H1 (cell line): ENCODE data around the gene RRP9. TPM values are rescaled to one million over a fixed set of nuclear protein-coding genes. Genes with fewer than 3 reads are reported as not detected.

Experiments used
- BRCA1 ChIP-seq: IDR thresholded peaks from 2 replicates; pipeline ENCODE4 v1.6.1; 2012; ENCODE audit warnings: low read depth, low read length, improper control_type of control experiment
- CEBPB ChIP-seq: IDR thresholded peaks from 2 replicates; pipeline ENCODE4 v1.6.1; 2012; ENCODE audit warnings: low read depth, low read length
- CHD1 ChIP-seq: IDR thresholded peaks from 2 replicates; pipeline ENCODE4 v1.6.1; 2012; ENCODE audit warnings: low read depth, low read length, improper control_type of control experiment
- CHD2 ChIP-seq: IDR thresholded peaks from 2 replicates; pipeline ENCODE4 v1.6.1; 2012; ENCODE audit warnings: low read length, improper control_type of control experiment
- CREB1 ChIP-seq: IDR thresholded peaks from 2 replicates; pipeline ENCODE4 v1.6.1; 2012; ENCODE audit warnings: inconsistent platforms
- CTBP2 ChIP-seq: IDR thresholded peaks from 2 replicates; pipeline ENCODE4 v1.7.0; 2011; ENCODE audit warnings: borderline replicate concordance, mild to moderate bottlenecking, moderate library complexity, mixed read lengths, low read length; ENCODE audit not compliant: insufficient read depth, insufficient read length
- FOSL1 ChIP-seq: IDR thresholded peaks from 2 replicates; pipeline ENCODE4 v1.6.1; 2011; ENCODE audit warnings: mild to moderate bottlenecking, low read depth, low read length, moderate library complexity; ENCODE audit not compliant: insufficient read depth
- MAFK ChIP-seq: IDR thresholded peaks from 2 replicates; pipeline ENCODE4 v1.6.1; 2012; ENCODE audit warnings: low read depth, mild to moderate bottlenecking, improper control_type of control experiment, low read length
- NANOG ChIP-seq: IDR thresholded peaks from 2 replicates; pipeline ENCODE4 v1.6.1; 2011; ENCODE audit warnings: low read length, low read depth, mild to moderate bottlenecking, inconsistent platforms; ENCODE audit not compliant: insufficient read depth, poor library complexity, severe bottlenecking
- NRF1 ChIP-seq: IDR thresholded peaks from 2 replicates; pipeline ENCODE4 v1.6.1; 2011; ENCODE audit warnings: mild to moderate bottlenecking, low read depth, low read length, improper control_type of control experiment
- POLR2A ChIP-seq, 2 experiments: IDR thresholded peaks; 1 replicate in 1 of 2; 2 replicates in 1 of 2; pipeline ENCODE4 v1.6.1; 2011; ENCODE audit warnings: low read depth in 2 of 2, low read length in 2 of 2, mild to moderate bottlenecking in 2 of 2; ENCODE audit errors: control extremely low read depth in 1 of 2
- POLR2AphosphoS5 ChIP-seq: IDR thresholded peaks from 2 replicates; pipeline ENCODE4 v1.6.1; 2011; ENCODE audit warnings: low read depth, low read length
- POU5F1 ChIP-seq: IDR thresholded peaks from 2 replicates; pipeline ENCODE4 v1.6.1; 2011; ENCODE audit warnings: low read depth, mild to moderate bottlenecking, low read length, moderate library complexity
- RFX5 ChIP-seq: IDR thresholded peaks from 2 replicates; pipeline ENCODE4 v1.6.1; 2011; ENCODE audit warnings: low read depth, low read length, improper control_type of control experiment, borderline replicate concordance
- SIRT6 ChIP-seq: IDR thresholded peaks from one replicate; pipeline ENCODE4 v1.7.1; 2012; ENCODE audit warnings: low read length, inconsistent platforms
- SP4 ChIP-seq: IDR thresholded peaks from 2 replicates; pipeline ENCODE4 v1.6.1; 2012; ENCODE audit warnings: low read length, inconsistent platforms
- TBP ChIP-seq: IDR thresholded peaks from 2 replicates; pipeline ENCODE4 v1.6.1; 2011; ENCODE audit warnings: low read depth, low read length, improper control_type of control experiment
- TEAD4 ChIP-seq: IDR thresholded peaks from 2 replicates; pipeline ENCODE4 v1.6.1; 2012; ENCODE audit warnings: low read depth, low read length, inconsistent platforms, mixed read lengths
- YY1 ChIP-seq: IDR thresholded peaks from 2 replicates; pipeline ENCODE4 v1.6.1; 2011; ENCODE audit warnings: low read depth, mild to moderate bottlenecking, low read length
- polyA plus RNA-seq, 7 experiments: library from polyadenylated mRNA; depleted of rRNA in 3 of 7; stranded (reverse) in 5 of 7; unstranded in 2 of 7; fragments of >200 nt in 5 of 7; fragments of 200-250 nt in 2 of 7; gene quantifications; 1 replicate in 5 of 7; 2 replicates in 1 of 7; 4 replicates in 1 of 7; pipeline versions ENCODE4 v1.2.1 to v1.2.3, GENCODE V29; 2011 to 2013; ENCODE audit warnings: missing spikeins in 2 of 7, mixed read lengths in 2 of 7
- total RNA-seq: library from RNA; stranded (reverse); fragmentation: NEBNext Ultra II Directional; extraction: Animal tissue kit (Norgen Biotek cat#: 25700); gene quantifications from 2 replicates; pipeline ENCODE4 v1.2.1, GENCODE V29; 2021
- TF ChIP-seq, protein P1 (sequence below): IDR thresholded peaks from 2 replicates; pipeline ENCODE4 v1.6.1; 2011; ENCODE audit warnings: low read length, improper control_type of control experiment
- TF ChIP-seq, protein P2 (sequence below), 3 experiments: IDR thresholded peaks; 1 replicate in 2 of 3; 2 replicates in 1 of 3; pipeline versions ENCODE4 v1.5.1 to v1.6.1; 2011; ENCODE audit warnings: low read length in 3 of 3, mild to moderate bottlenecking in 3 of 3, inconsistent platforms in 2 of 3, low read depth in 1 of 3, moderate library complexity in 1 of 3; ENCODE audit not compliant: insufficient read depth in 1 of 3; ENCODE audit errors: control extremely low read depth in 1 of 3
- TF ChIP-seq, protein P3 (sequence below): IDR thresholded peaks from 2 replicates; pipeline ENCODE4 v1.6.1; 2011; ENCODE audit warnings: low read depth, mild to moderate bottlenecking, low read length; ENCODE audit not compliant: insufficient read depth

RRP9 gene
- total and polyA plus RNA-seq, 2 of the 8 experiments (the other 6 are each of a cell fraction or from before 2014, with no cell fraction given): 55.6 to 68.9 TPM

DNA sequence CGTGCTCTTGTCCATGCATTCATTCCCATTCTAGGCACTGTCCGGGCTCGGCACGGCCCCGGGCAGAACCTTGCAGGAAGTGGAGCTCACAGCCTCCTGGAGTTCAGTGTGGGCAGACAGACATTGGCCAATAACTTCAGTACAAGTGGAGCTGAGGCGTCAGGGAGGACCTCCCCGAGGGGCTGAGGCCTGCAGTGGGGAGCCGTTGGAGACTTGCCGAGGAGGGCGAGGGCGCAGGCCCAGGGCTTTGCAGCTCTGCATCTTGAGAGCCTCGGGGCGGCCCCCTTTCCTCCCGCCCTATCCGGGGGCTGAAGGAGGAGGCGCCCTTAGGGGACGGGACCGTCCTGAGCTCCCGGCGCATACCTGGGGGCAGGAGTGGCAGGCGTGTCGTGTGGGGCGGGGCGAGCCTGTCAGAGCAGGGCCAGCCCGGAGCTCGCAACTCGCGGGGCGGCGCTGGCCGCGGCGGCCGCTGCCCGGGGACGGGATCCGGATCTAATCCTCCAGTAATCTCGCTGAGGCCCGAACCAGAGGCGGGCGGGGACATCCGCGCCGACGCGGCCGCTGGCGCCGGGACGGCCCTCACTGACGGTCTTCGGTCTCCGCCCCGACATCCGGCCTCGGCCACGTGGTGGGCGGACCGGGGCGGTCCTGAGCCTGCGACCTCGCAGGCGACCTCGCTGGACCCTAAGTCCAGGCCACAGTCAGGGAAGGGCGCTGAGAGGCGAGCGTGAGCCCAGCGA is 41.3 kb upstream of the RRP9 start, which contains the start of gene ACY1 (continued):
- TF ChIP-seq, protein P1, sequence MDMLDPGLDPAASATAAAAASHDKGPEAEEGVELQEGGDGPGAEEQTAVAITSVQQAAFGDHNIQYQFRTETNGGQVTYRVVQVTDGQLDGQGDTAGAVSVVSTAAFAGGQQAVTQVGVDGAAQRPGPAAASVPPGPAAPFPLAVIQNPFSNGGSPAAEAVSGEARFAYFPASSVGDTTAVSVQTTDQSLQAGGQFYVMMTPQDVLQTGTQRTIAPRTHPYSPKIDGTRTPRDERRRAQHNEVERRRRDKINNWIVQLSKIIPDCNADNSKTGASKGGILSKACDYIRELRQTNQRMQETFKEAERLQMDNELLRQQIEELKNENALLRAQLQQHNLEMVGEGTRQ: peak; percentile 75
- TF ChIP-seq CHD1 (no peak), POU5F1 (no peak), SP4 (0 out of 2 replicates have a peak, but pooled peaks have one; percentile 20), CEBPB (no peak), TEAD4 (peak; percentile 66; the same call in 1 of the 2 replicates), TBP (peak; percentile 39), NRF1 (no peak), SIRT6 (no peak), CHD2 (no peak), FOSL1 (no peak), YY1 (no peak), CREB1 (peak; percentile 85), RFX5 (no peak), POLR2A (IDR thresholded peaks at IDR 0.05; ENCODE audit: control extremely low read depth in 1 of 2, low read depth in 2 of 2, low read length in 2 of 2) (peak in 1 of 2 experiments; percentile 86; a peak in 2 of 3 replicates), CTBP2 (peak; percentile 10), POLR2AphosphoS5 (peak; percentile 49), NANOG (no peak), BRCA1 (no peak), MAFK (no peak)
- TF ChIP-seq, protein P2, sequence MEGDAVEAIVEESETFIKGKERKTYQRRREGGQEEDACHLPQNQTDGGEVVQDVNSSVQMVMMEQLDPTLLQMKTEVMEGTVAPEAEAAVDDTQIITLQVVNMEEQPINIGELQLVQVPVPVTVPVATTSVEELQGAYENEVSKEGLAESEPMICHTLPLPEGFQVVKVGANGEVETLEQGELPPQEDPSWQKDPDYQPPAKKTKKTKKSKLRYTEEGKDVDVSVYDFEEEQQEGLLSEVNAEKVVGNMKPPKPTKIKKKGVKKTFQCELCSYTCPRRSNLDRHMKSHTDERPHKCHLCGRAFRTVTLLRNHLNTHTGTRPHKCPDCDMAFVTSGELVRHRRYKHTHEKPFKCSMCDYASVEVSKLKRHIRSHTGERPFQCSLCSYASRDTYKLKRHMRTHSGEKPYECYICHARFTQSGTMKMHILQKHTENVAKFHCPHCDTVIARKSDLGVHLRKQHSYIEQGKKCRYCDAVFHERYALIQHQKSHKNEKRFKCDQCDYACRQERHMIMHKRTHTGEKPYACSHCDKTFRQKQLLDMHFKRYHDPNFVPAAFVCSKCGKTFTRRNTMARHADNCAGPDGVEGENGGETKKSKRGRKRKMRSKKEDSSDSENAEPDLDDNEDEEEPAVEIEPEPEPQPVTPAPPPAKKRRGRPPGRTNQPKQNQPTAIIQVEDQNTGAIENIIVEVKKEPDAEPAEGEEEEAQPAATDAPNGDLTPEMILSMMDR (IDR thresholded peaks at IDR 0.05; ENCODE audit: control extremely low read depth in 1 of 3, insufficient read depth in 1 of 3, low read depth in 1 of 3, low read length in 3 of 3): no peak
- TF ChIP-seq, protein P3, sequence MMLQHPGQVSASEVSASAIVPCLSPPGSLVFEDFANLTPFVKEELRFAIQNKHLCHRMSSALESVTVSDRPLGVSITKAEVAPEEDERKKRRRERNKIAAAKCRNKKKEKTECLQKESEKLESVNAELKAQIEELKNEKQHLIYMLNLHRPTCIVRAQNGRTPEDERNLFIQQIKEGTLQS: no peak
